ENCODE results near the gene C6orf62. TPM values are rescaled to one million over a fixed set of nuclear protein-coding genes. Genes with fewer than 3 reads are reported as not detected.
"Not testable (repeated sequence)": the region's sequence is repeated elsewhere in the genome, so short reads cannot be mapped to it uniquely, and the experiment has no call there.

C6orf62 gene
- total and polyA plus RNA-seq, 8 donors = 33.7 to 85.6 (median 49.1) TPM

GRCh38 chr6:24757611-24758010, 38.7 kb upstream of the C6orf62 start:
- Histone ChIP-seq H3K4me1 (peaks cover 0 to 20% (median 4%) of the 10 kb centered on the region in 3 donors), H3K4me3 (no peak overlapping the region), H3K9me3 (no peaks in the 10 kb centered on the region), H3K27me3 (no peaks in the 10 kb centered on the region), H3K36me3 (no peaks in the 10 kb centered on the region), H3K27ac (no peak overlapping the region)
- TF ChIP-seq CTCF (IDR thresholded peaks at IDR 0.05) = no peak
- 94% methylated on average over 6 of the region's 6 CpGs for WGBS, 2 donors
- FAIRE-seq = no peak
- peak in 1 of 4 donors; percentile 35 for ATAC-seq
- intact Hi-C loops (cut with DNase I) = no loop called here
- no peak for DNase-seq

GRCh38 chr6:24755279-24755678, 36.3 kb upstream of the C6orf62 start:
- H3K4me3 ChIP-seq = no peak overlapping the region

DNA sequence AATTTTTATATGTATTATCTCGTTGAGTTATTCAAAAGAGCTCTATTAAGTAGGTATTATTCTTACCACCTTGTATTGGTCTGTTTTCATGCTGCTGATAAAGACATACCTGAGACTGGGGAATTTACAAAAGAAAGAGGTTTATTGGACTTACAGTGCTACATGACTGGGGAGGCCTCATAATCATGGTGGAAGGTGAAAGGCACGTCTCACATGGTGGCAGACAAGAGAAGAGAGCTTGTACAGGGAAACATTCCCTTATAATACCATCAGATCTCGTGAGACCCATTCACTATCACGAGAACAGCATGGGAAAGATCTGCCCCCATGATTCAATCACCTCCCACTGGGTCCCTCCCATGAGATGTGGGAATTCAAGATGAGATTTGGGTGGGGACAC, 35.4 kb upstream of the C6orf62 start:
- intact Hi-C loops (cut with DNase I); H3K36me3 ChIP-seq; H3K4me3 ChIP-seq; FAIRE-seq; DNase-seq; H3K27ac ChIP-seq; H3K9me3 ChIP-seq; ATAC-seq; H3K27me3 ChIP-seq: not testable (repeated sequence)
- H3K4me1 ChIP-seq = peaks cover 0 to 25% (median 7%) of the 10 kb centered on the region in 3 donors
- 92 to 94% methylated on average over 4 of the region's 4 CpGs for WGBS, 2 donors

More at GRCh38 chr6:24755279-24755678, 36.3 kb upstream of the C6orf62 start:
- Histone ChIP-seq H3K4me1 (peaks cover 0 to 25% (median 7%) of the 10 kb centered on the region in 3 donors), H3K27me3 (no peaks in the 10 kb centered on the region), H3K27ac (no peak overlapping the region), H3K9me3 (no peaks in the 10 kb centered on the region), H3K36me3 (no peaks in the 10 kb centered on the region)
- intact Hi-C loops (cut with DNase I) = no loop called here
- DNase-seq (no peak), ATAC-seq (no peak), FAIRE-seq (no peak)
- no peak for TF ChIP-seq CTCF (IDR thresholded peaks at IDR 0.05)

DNA sequence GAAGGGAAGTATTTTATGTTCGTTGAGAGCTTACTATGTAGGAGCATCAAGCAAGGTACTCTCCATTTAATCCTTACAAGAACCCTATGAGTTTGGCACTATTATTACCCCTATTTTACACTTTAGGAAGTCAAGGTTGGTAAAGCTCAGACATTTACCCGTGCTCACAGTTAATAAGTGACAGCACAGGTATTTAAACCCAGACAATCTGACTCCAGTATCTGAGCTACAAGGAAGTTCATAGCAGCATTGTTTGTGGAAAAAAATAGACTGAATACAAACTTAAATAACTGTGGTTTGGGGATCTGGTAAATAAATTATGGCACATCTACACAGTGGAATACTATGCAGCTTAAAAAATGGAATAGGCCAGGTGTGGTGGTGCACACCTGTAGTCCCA, 34.6 kb upstream of the C6orf62 start:
- FAIRE-seq = no peak
- WGBS, 2 donors = 55 to 58% methylated on average over 2 of the region's 2 CpGs

GRCh38 chr6:24752917-24753492, 34.1 kb upstream of the C6orf62 start:
- FAIRE-seq = no peak
- peak overlapping the region in 2 of 4 donors; percentile 3 to 23 for H3K27ac ChIP-seq

More for the DNA sequence above, 34.6 kb upstream of the C6orf62 start:
- Histone ChIP-seq H3K27me3 (no peaks in the 10 kb centered on the region), H3K4me1 (peaks cover 0 to 25% (median 7%) of the 10 kb centered on the region in 3 donors), H3K4me3 (no peak overlapping the region), H3K27ac (no peak overlapping the region), H3K36me3 (no peaks in the 10 kb centered on the region), H3K9me3 (no peaks in the 10 kb centered on the region)
- DNase-seq (no peak), ATAC-seq (peak in 1 of 4 donors; percentile 21)
- no peak for TF ChIP-seq CTCF (IDR thresholded peaks at IDR 0.05)
- intact Hi-C loops (cut with DNase I) = no loop called here

More at GRCh38 chr6:24752917-24753492, 34.1 kb upstream of the C6orf62 start:
- ATAC-seq = peak in 3 of 4 donors; percentile 23 to 32 (median 24)
- Histone ChIP-seq H3K4me3 (no peak overlapping the region), H3K4me1 (peaks cover 0 to 25% (median 7%) of the 10 kb centered on the region in 3 donors), H3K27me3 (no peaks in the 10 kb centered on the region), H3K36me3 (no peaks in the 10 kb centered on the region), H3K9me3 (no peaks in the 10 kb centered on the region)
- no peak for TF ChIP-seq CTCF (IDR thresholded peaks at IDR 0.05)
- WGBS, 2 donors = 72 to 80% methylated on average over 1 of the region's 1 CpG
- DNase-seq = no peak
- intact Hi-C loops (cut with DNase I) = no loop called here
